ENCODE data around the gene TMEM229B. TPM values are rescaled to one million over a fixed set of nuclear protein-coding genes. Genes with fewer than 3 reads are reported as not detected.

TMEM229B gene
- total and polyA plus RNA-seq, 4 donors: 0.40 to 2.0 (median 1.6) TPM

DNA sequence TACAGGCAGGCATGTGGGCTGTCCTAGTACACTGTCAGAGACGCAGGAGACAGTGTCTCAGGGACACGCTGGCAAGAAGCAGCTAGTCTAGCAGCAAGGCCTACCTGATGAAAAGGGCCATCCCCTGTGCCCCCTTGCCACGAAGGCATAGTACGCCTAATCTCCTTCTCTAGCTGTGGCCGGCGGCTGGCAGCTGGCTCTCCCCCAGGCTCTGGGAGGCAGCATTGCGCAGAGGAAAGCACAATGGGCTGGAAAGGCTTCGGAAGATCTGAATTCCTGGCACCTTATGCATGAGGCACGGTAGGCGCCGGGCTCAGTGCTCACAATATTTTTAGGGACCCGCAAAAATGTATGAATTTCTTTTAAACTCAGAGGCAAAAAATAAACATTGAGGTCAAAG, 28.6 kb upstream of the TMEM229B start:
- WGBS: 33% methylated on average over 12 of the region's 12 CpGs
- TF ChIP-seq RAD21 (IDR thresholded peaks at IDR 0.05) (peak; percentile 35 to 43), RXRA (IDR thresholded peaks at IDR 0.05) (no peak), MAX (IDR thresholded peaks at IDR 0.05) (no peak), SP1 (IDR thresholded peaks at IDR 0.05) (no peak)
- TF ChIP-seq, protein P1, sequence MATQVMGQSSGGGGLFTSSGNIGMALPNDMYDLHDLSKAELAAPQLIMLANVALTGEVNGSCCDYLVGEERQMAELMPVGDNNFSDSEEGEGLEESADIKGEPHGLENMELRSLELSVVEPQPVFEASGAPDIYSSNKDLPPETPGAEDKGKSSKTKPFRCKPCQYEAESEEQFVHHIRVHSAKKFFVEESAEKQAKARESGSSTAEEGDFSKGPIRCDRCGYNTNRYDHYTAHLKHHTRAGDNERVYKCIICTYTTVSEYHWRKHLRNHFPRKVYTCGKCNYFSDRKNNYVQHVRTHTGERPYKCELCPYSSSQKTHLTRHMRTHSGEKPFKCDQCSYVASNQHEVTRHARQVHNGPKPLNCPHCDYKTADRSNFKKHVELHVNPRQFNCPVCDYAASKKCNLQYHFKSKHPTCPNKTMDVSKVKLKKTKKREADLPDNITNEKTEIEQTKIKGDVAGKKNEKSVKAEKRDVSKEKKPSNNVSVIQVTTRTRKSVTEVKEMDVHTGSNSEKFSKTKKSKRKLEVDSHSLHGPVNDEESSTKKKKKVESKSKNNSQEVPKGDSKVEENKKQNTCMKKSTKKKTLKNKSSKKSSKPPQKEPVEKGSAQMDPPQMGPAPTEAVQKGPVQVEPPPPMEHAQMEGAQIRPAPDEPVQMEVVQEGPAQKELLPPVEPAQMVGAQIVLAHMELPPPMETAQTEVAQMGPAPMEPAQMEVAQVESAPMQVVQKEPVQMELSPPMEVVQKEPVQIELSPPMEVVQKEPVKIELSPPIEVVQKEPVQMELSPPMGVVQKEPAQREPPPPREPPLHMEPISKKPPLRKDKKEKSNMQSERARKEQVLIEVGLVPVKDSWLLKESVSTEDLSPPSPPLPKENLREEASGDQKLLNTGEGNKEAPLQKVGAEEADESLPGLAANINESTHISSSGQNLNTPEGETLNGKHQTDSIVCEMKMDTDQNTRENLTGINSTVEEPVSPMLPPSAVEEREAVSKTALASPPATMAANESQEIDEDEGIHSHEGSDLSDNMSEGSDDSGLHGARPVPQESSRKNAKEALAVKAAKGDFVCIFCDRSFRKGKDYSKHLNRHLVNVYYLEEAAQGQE (IDR thresholded peaks at IDR 0.05): no peak
- TF ChIP-seq, protein P2, sequence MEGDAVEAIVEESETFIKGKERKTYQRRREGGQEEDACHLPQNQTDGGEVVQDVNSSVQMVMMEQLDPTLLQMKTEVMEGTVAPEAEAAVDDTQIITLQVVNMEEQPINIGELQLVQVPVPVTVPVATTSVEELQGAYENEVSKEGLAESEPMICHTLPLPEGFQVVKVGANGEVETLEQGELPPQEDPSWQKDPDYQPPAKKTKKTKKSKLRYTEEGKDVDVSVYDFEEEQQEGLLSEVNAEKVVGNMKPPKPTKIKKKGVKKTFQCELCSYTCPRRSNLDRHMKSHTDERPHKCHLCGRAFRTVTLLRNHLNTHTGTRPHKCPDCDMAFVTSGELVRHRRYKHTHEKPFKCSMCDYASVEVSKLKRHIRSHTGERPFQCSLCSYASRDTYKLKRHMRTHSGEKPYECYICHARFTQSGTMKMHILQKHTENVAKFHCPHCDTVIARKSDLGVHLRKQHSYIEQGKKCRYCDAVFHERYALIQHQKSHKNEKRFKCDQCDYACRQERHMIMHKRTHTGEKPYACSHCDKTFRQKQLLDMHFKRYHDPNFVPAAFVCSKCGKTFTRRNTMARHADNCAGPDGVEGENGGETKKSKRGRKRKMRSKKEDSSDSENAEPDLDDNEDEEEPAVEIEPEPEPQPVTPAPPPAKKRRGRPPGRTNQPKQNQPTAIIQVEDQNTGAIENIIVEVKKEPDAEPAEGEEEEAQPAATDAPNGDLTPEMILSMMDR (IDR thresholded peaks at IDR 0.05; ENCODE audit: low read depth, low read length, missing input control): no peak
- no peak for DNase-seq (ENCODE audit: low spot score)

GRCh38 chr14:67516676-67517075, 28.2 kb upstream of the TMEM229B start:
- DNase-seq (ENCODE audit: low spot score): no peak
- Histone ChIP-seq H3K9me3 (ENCODE audit: control insufficient read depth in 4 of 4, low read length in 3 of 4) (no peaks in the 10 kb centered on the region), H3K36me3 (ENCODE audit: control insufficient read depth in 4 of 4, insufficient read depth in 3 of 4, low read depth in 1 of 4, low read length in 3 of 4) (no peaks in the 10 kb centered on the region), H3K4me3 (ENCODE audit: low read depth in 1 of 3, low read length in 3 of 3) (no peak overlapping the region), H3K4me1 (ENCODE audit: control insufficient read depth in 4 of 4, insufficient read depth in 4 of 4, low read length in 3 of 4) (peaks cover 0 to 12% (median 7%) of the 10 kb centered on the region in 4 donors), H3K27ac (ENCODE audit: low read depth in 1 of 2, low read length in 2 of 2) (no peak overlapping the region), H3K27me3 (ENCODE audit: control insufficient read depth in 4 of 4, insufficient read depth in 4 of 4, low read length in 3 of 4) (no peaks in the 10 kb centered on the region), H3K9ac (ENCODE audit: low read depth in 1 of 2, low read length in 2 of 2) (no peak overlapping the region)
- 50% methylated on average over 2 of the region's 2 CpGs for WGBS
- TF ChIP-seq, protein P1 (IDR thresholded peaks at IDR 0.05): no peak
- TF ChIP-seq, protein P3, sequence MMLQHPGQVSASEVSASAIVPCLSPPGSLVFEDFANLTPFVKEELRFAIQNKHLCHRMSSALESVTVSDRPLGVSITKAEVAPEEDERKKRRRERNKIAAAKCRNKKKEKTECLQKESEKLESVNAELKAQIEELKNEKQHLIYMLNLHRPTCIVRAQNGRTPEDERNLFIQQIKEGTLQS (IDR thresholded peaks at IDR 0.05): no peak
- TF ChIP-seq ZBTB33 (IDR thresholded peaks at IDR 0.05): no peak
- no peak for TF ChIP-seq FOXA2 (IDR thresholded peaks at IDR 0.05)
- TF ChIP-seq RXRA (IDR thresholded peaks at IDR 0.05): no peak
- TF ChIP-seq TAF1 (conservative IDR thresholded peaks at IDR 0.05): no peak

More for the DNA sequence above, 28.6 kb upstream of the TMEM229B start:
- no peak overlapping the region for H3K4me3 ChIP-seq (ENCODE audit: low read depth in 1 of 3, low read length in 3 of 3)
- H3K27me3 ChIP-seq (ENCODE audit: control insufficient read depth in 4 of 4, insufficient read depth in 4 of 4, low read length in 3 of 4): no peaks in the 10 kb centered on the region
- H3K27ac ChIP-seq (ENCODE audit: low read depth in 1 of 2, low read length in 2 of 2): no peak overlapping the region
- H3K9ac ChIP-seq (ENCODE audit: low read depth in 1 of 2, low read length in 2 of 2): no peak overlapping the region
- no peaks in the 10 kb centered on the region for H3K9me3 ChIP-seq (ENCODE audit: control insufficient read depth in 4 of 4, low read length in 3 of 4)
- no peaks in the 10 kb centered on the region for H3K36me3 ChIP-seq (ENCODE audit: control insufficient read depth in 4 of 4, insufficient read depth in 3 of 4, low read depth in 1 of 4, low read length in 3 of 4)
- H3K4me1 ChIP-seq (ENCODE audit: control insufficient read depth in 4 of 4, insufficient read depth in 4 of 4, low read length in 3 of 4): peaks cover 0 to 12% (median 7%) of the 10 kb centered on the region in 4 donors

Measured in liver (tissue), 9 donors.